GM18520 (cell line): ENCODE measurements around the gene RORC.
"Not testable (repeated sequence)": the region's sequence is repeated elsewhere in the genome, so short reads cannot be mapped to it uniquely, and the experiment has no call there.

Experiments used
- ATAC-seq: cut with Tn5 transposase; IDR thresholded peaks from one replicate; pipeline ENCODE4 v1.9.1; 2021; ENCODE audit not compliant: unreplicated experiment

The RORC gene

DNA sequence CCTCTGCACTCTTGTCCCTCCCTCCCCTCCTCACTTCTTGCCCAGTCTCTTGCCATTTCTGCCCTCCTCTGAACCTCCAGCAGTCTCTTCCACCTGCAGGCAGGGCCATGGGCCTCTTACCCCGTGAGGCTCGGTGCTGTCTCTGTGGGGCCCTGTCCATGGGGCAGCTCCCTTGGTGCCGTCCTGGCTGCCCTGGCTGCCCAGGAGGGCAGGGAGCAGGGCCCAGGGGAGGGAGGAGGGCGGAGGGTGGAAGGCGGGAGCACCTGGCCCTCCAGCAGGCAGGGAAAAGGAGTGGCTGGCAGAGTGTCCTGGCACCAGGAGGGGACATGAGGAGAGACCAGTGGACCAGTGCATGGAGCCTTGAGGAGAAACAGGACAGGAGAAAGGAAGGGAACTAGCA, at the start of gene RORC:
Gene RORC (minus strand): TSS at position 198 of the 400 bp plus-strand sequence. CDS start 38 bp downstream, at position 160.
- ATAC-seq: no peak

DNA sequence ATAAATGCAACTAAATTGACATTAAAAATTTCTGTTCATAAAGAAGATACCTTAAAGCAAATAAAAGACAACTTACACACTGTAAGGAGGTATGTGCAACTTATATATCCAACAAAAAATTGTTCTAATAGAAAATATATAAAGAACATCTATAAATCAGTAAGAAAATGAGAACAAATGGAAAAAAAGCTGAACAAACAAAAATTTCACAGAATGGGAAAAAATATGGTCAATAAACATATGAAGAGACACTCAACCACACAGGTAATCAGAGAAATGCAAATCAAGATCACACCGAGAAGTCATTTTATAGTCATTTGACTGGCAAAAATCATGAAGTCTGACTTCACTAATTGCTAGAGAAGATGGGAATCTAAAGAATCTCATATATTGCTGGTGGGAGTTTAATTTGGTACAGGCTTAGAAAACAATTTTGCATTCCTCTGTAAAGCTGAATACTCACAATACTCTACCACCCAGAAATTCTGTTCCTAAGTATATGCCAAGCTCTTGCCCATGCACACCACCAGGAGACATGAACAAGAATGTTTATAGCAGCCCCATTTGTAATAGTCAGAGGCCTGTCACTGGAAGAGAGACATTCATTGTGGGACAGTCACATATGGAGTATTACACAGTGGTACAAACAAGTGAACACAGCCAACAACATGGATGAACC, 44.0 kb upstream of the RORC start:
- ATAC-seq: no peak

DNA sequence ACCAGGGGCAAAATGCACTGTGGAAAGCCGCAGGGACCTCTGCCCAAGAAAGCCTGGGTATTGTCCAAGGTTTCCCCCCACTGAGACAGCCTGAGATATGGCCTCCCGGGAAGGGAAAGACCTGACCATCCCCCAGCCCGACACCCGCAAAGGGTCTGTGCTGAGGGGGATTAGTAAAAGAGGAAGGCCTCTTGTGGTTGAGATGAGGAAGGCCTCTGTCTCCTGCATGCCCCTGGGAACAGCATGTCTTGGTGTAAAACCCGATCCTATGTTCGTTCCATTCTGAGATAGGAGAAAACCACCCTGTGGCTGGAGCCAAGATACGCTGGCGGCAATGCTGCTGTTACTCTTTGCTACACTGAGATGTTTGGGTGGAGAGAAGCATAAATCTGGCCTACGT, 41.2 kb upstream of the RORC start:
- not testable (repeated sequence) for ATAC-seq

DNA sequence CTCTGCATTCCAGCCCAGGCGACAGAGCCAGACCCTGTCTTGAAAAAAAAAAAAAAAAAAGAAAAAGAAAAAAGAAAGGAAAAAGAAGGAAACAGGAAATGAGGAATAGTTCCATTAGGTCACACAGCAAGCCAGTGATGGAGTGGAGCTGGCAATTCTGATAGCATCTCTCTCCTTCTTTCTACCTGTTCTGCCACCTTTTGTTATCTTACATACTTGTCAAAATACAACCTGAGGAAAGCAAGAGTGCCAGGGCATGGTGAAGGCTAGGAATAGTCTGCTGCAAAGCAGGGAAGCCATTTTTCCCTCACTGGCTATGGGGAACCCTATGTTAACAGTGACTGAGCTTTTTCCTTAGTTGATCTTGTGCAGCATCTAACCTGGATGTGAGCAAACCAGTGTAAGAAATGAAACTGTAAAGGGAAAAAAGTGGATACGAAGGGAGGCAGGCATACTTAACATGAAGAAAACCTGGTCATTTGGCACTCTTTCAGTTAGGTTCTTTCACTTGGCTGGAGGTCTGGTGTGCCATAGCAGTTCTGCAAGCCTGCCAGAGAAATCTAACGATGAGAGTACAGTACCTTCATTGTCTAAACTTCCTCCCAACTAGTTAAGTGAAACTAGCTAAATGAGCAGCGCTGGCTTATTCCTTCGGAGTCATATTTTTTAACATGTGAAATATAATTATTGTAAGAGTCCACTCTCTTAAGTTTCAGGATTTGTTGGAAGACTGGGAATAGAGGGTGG, 39.9 kb upstream of the RORC start:
- ATAC-seq: no peak

DNA sequence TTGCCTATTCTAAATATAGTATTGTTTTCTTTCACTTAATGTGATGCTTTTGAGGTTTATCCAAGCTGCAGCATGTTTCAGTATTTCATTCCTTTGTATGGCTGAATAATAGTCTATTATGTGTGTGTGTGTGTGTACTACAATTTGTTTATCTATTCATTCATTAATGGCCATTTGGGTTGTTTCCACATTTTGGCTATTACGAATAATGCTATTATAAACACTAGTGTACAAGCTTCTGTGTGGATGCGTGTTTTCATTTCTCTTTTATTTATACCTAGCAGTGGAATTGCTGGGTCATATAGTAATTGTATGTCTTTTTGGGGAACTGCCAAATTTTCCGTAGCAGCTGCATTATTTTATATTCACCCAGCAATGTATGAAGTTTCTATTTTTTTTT, 36.9 kb upstream of the RORC start:
- ATAC-seq: no peak

DNA sequence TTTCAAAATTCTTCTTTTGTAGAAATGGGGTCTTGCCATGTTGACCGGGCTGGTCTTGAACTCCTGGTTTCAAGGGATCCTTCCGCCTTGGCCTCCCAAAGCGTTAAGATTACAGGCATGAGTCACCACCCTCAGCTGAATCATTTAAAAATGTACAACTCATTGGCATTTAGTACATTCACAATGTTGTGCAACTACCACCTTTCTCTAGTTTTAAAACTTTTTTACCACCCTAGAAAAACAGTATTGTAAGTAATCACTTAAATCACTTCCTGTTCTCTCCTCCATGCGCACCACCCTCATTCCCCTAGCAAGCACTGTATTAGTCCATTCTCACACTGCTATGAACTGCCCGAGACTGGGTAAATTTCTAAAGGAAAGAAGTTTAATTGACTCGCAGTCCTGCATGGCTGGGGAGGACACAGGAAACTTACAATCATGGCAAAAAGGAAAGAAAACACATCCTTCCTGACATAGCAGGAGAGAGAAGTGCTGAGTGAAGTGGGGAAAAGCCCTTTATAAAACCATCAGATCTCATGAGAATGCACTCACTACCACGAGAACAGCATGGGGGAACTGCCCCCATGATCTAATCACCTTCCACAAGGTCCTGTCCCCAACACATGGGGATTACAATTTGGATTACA, 36.3 kb upstream of the RORC start:
- ATAC-seq: no peak

DNA sequence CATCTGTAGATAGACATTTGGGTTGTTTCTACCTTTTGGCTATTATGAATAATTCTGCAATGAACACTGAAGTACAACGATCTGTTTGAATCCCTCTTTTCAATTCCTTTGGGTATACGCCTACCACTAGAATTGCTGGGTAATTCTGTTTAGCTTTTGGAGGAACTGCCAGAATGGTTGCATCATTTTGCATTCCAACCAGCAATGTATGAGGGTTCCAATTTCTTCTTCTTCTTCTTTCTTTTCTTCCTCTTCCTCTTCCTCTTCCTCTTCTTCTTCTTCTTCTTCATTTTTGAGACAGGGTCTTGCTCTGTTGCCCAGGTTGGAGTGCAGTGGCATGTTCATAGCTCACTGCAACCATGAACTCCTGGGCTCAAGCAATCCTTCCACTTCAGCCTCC, 35.7 kb upstream of the RORC start:
- ATAC-seq: no peak

DNA sequence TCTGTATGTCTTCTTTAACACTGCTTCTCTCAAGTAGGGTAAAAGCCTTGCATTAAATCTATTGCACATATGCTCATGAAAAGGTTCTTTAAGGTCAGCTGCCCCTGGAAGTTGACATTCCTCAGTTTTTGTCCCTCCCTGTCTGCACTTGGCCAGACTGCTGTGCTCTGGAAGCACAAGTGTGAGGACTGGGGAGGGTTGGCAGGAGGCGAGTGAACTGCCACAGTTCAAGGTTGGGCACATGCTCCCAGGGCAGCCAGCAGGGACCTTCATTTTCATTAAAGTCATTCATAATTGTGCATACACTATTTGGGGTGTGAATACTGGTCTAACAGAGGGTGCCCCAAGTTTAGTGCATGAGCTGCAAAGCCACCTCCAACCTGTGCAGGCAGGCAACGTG, 32.8 kb upstream of the RORC start:
- ATAC-seq: no peak

DNA sequence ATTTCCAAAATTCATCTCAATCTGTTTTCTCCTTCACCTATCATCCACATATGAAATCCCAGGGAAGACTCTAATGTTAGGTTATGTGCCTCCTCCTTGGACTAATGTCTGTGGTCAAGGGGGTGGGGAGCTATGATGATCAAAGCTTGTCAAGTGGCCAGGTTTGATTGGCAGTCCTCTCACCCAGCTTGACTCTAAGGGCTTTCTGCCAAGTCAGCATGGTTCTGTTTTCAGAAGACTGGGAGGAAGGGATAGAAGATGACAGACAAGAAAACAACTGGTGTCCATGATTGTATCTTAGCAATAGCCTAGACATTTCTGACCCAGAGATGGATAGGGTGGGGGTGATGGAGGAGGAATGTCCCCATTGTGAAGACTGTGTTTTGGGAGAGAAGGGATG, 31.0 kb upstream of the RORC start:
- ATAC-seq: no peak

DNA sequence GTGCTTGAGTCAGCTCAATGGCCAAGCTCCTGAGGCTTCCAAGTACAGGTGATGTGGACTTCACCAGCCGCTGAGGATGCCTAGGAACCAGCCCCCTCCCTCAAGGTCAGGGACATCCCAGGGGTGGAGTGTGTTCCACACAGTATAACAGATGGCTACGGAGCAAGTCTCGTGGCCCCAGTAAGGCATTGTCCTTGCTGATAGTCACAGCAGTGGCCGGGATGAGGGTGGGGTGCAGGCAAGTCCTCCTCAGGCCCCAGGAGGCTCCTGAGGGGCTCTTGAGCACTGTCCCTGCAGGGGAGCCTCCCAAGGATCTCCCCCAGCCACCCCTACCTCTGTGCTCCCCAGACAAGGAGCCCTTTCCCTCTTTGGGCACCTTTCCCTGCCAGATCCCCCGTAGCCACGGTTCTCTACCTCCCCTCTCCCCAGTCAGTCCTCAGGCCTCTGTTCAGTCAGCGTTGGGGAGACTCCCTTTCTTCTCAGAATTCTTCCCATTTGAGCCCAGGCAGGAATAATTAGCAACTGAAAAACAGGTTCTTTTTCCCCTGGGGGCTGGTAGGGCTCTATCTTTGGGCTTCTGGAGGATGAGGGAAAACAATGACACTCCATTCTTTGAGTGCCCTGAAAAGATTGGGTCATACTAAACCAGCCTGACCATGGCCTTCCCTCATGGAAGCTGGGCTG, 29.0 kb upstream of the RORC start:
- no peak for ATAC-seq

DNA sequence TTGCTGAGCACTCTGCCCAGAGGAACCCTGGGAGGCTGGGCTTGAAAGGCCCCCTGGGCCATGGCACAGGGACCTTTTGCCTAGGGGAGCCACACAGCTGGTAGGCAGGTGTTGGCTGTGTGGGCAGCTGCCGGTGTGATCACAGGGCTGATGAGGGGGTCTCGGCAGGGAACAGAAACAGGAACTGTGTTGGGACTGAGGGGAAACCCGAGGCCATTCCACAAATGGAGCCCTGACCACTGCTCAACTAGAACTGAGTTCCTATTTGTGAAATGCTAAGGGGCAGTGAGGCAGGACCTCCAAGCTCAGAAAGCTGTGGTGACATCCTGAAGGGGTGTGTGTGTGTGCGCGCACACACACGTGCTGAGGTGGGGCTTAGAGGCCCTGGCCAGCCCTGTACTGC, 28.3 kb upstream of the RORC start:
- no peak for ATAC-seq

DNA sequence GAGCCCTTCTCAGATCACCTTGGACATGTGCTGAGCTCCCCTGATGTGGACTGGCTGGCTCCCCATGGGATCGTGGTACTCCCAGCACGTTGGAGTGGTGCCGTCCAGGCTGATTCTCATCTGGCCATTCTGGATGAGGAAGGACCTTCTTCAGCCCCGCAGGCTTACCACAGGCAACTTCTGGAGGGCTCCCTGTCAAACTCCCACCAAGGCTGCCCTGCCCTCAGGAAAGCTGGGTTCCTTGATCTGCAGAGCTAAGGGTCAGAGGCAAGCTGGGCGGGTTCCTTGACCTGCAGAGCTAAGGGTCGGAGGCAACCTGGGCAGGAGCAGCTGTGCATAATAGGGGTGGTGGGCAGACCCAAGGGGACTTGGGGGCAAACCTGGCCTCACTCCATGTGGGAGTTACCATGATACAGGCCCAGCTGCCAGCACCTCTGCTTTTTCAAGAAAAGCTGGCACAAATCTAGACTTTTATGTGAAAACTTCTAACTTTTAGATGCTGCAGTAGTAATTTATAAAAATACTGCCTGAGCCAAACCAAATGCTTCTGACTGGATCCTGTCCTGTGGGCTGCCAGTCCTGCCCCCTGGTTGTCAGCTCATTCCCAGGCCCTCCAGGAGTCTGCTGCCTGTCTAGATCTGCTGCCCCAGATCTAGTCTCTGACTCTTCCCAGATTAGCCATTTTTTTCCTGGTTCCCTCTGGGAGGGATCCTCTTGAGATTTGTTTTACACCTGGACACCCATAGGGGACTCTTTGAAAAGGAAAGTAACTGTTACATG, 27.5 kb upstream of the RORC start:
- no peak for ATAC-seq

DNA sequence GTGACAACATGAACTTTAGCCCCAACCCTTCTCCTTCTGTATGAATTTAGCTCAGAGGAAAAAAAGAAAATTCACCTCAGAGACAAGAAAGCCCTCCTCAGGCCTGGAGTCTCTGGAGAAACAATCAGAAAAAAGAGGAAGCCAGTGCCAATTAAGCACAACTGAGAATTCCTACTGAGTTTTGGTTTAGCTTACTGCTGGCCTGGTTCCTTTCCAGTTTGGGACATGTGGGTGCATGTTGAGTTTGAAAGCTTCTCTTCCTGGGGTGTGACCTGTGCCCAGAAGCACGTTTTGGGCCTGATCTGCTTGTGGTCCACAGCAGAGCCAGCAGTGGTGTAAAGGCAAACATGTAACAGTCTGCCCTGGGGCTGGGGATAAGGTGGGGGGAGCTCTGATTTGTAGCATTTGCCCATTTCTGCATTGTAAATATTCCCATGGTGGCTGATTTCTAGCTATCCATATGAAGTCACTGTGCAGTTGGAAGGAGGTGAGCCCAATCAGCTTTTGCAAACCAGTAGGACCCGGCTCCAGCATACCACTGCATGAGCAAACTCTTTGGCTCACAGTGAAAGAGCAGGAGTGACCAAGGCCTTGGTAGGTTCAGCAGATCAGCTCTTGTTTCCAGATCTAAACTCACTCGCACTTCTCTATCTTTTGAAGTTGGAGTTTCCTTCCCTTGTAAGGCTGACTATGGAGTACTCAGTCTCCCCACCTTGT, 26.6 kb upstream of the RORC start:
- ATAC-seq: no peak

DNA sequence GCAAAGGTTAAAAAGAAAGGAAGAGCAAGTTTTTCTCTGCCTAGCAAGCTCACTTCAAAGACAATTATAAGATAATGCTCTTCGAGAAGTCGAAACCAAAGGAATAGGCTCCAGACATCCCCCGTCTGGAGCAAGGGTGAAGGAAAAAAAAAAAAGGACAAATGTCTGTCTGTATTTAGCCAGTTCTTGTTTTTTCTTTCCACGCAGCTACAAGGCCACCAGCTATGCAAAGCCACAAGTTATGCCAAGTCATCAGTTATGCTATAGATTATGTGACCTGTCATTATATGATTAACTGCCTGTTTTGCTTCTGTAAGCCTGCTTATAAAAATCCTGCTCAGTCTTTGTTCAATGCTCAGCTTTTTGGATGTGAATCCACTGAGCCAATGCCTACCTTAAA, 24.3 kb upstream of the RORC start:
- ATAC-seq: no peak

DNA sequence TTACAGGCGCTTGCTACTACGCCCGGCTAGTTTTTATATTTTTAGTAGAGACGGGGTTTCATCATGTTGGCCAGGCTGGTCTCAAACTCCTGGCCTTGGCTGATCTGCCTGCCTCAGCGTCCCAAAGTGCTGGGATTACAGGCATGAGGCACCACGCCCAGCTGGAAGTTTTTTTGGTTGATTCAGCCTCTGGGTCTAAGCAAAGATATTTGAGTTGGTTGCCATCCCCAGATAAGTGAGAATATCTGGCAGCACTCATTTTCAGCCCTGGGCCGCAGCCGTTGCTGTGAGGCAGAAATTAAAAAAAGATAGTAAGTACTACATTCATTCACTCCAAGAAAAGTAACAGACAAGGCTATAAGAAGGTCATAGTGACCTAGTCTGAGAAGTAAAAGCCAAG, 23.9 kb upstream of the RORC start:
- not testable (repeated sequence) for ATAC-seq

DNA sequence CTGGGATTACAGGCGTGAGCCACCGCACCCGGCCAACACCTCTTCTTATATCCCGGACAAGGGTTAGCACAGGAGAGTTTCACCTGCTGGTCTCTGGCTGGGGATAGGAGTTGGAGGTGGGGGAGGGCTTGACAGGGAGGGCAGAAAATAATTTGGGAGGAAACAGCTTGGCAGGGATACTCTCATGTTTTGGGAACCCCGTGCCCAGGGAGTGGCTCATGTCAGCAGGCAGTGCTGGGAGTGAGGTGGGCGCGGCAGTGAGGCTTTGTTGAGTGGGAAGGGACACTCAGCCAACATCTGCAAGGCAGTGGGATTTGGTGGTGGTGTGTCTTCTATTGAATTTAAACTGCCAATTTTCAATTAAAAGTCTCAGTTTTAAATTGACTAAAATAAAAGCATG, 23.1 kb upstream of the RORC start:
- ATAC-seq: no peak

DNA sequence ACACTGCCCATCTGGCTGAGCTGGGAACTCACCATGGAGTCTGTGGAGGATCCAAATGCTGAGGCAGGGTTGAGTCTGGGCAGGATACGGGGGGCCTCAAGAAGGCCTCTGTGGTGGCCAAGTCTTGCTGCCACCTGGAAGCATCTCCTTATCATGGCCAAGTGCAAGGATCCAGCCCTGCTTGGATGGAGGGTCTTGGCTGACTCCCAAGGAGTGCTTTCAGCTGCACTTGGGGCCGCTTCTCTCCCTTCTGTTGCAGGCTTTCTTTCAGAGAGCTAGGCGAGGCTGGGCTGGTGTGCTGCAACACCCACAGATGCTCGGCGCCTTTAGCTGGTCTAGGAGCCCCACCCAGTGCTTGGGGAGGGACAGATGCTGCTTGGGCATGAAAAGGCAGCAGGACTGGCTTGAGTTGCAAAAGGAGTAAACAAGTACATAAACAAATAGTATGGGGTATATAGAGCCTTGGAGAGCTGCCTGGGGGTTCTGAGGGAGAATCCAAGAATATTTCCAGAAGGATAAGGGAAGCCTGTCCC, 21.9 kb upstream of the RORC start, which contains the start of gene THEM5:
Gene THEM5 (minus strand): TSS at position 302 of the 533 bp plus-strand sequence. CDS start 147 bp downstream, at position 155.
- no peak for ATAC-seq

DNA sequence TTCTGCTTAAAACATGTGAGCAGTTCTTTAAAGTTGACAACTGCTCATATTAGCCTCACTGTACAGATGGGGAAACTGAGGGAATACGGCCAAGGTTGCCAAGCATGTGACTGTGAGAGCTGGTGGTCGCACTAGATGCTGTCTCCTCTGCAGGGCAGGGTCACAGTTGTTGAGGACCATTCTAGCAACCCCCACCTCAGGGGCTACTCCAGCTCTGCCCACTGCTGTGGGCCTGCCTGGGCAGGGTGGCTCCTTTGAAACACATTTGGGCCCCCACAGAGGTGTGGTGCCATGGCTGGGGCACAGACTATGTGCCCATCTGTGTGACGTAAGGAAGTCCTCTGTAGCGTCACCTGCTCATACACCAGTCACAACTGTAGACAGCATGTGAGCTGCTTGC, 21.1 kb upstream of the RORC start:
- no peak for ATAC-seq

DNA sequence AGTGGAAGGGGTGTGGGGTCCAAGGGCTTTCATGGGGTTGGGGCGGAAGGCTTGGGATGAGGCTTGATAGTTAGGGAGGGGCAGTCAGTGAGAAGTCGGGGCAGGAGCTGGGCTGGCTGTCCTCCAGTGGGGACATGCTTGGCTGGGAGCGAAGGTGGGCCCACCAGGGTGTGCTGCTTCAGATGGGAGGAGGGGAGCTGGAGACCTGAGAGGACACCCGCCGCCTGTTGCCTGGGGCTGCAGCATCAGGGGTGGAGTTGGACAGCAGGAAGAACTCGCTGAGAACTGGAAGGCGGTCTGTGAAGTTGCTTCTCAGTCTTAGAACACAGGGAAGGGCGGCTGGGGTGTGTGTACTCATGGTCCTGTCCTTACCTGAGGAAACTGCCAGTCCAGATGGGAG, 20.3 kb upstream of the RORC start:
- ATAC-seq: no peak

DNA sequence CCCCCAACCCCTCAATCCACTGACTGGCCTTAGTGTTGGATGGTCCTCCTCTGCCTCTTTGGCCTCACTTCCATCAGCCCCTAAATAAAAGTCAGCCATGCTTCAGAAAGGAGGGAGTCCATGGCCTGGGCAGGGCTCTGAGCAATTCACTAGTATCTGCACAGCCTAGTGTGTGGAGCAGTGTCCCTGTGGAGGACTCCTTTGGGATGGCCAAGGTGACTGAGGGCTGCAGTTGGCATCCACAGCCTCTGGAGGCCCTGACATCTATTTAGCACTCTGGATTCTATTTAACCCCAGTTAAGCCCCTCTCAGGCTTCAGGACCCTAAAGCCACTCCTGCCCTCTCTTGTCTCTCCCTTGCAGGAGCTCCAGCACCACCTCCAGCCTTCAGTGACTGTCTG, 18.3 kb upstream of the RORC start:
- ATAC-seq: no peak
